WTC11 (cell line): ENCODE results near the gene PADI6. TPM values are rescaled to one million over a fixed set of nuclear protein-coding genes. Genes with fewer than 3 reads are reported as not detected.

Experiments
- ATAC-seq: fragments of 200-7000 bp; cut with Tn5 transposase; 2 replicates; pipeline ENCODE4 v1.10.0; 2021; ENCODE audit warnings: mild to moderate bottlenecking, moderate library complexity
- CTCF ChIA-PET: fragments of 300-600 bp; sonication (Branson Sonifier 250); formaldehyde crosslinking; loops from one replicate; lab custom pipeline; 2021; ENCODE audit warnings: antibody characterized with exemption; lab: Charles Lee
- POLR2A ChIA-PET: fragments of 350-600 bp; sonication (Branson Sonifier 250); formaldehyde crosslinking; loops from one replicate; lab custom pipeline; 2021; ENCODE audit warnings: antibody characterized with exemption; lab: Charles Lee
- DNase-seq: peaks from one replicate; pipeline ENCODE4 v3.0.0; 2021; ENCODE audit warnings: low spot score
- H3K27ac Mint-ChIP-seq: 2 replicates; pipeline ENCODE4 v1.8.0; 2021; ENCODE audit warnings: mixed read lengths
- H3K27me3 Mint-ChIP-seq: 2 replicates; pipeline ENCODE4 v1.8.0; 2021; ENCODE audit warnings: low read depth, mild to moderate bottlenecking, moderate library complexity, mixed read lengths
- H3K36me3 Mint-ChIP-seq: 2 replicates; pipeline ENCODE4 v1.8.0; 2021; ENCODE audit warnings: mixed read lengths
- H3K4me1 Mint-ChIP-seq: 2 replicates; pipeline ENCODE4 v1.8.0; 2022; ENCODE audit warnings: mixed read lengths
- H3K4me3 Mint-ChIP-seq: 2 replicates; pipeline ENCODE4 v1.8.0; 2021; ENCODE audit warnings: mild to moderate bottlenecking, moderate library complexity, mixed read lengths
- H3K9me3 Mint-ChIP-seq: 2 replicates; pipeline ENCODE4 v1.8.0; 2021; ENCODE audit warnings: mixed read lengths
- FOXJ3 ChIP-seq: sonication (generic); formaldehyde crosslinking; IDR thresholded peaks from 2 replicates; pipeline ENCODE4 v1.9.0; 2021; ENCODE audit warnings: missing genetic modification reagents, mild to moderate bottlenecking, borderline replicate concordance
- FOXK1 ChIP-seq: sonication (generic); formaldehyde crosslinking; IDR thresholded peaks from 2 replicates; pipeline ENCODE4 v1.8.0; 2022; ENCODE audit warnings: mild to moderate bottlenecking, moderate library complexity, missing genetic modification reagents
- FOXP1 ChIP-seq: sonication (generic); formaldehyde crosslinking; IDR thresholded peaks from 2 replicates; pipeline ENCODE4 v1.8.0; 2022; ENCODE audit warnings: missing genetic modification reagents, mild to moderate bottlenecking, moderate library complexity, borderline replicate concordance
- GABPB1 ChIP-seq: sonication (generic); formaldehyde crosslinking; IDR thresholded peaks from 2 replicates; pipeline ENCODE4 v1.8.1; 2023; ENCODE audit warnings: mild to moderate bottlenecking, missing genetic modification reagents
- KAT7 ChIP-seq: sonication (generic); formaldehyde crosslinking; IDR thresholded peaks from 2 replicates; pipeline ENCODE4 v1.8.1; 2023; ENCODE audit warnings: missing genetic modification reagents, mild to moderate bottlenecking, borderline replicate concordance
- MXD4 ChIP-seq: fragments of 250-450 bp; sonication (Bioruptor Pico); IDR thresholded peaks from 2 replicates; pipeline ENCODE4 v1.8.0; 2021; ENCODE audit warnings: mild to moderate bottlenecking, moderate library complexity, borderline replicate concordance
- TEAD4 ChIP-seq: sonication (generic); formaldehyde crosslinking; IDR thresholded peaks from 2 replicates; pipeline ENCODE4 v1.8.0; 2022; ENCODE audit warnings: mild to moderate bottlenecking, missing genetic modification reagents
- ZBTB21 ChIP-seq: sonication (generic); formaldehyde crosslinking; IDR thresholded peaks from 2 replicates; pipeline ENCODE4 v1.8.1; 2023; ENCODE audit warnings: mild to moderate bottlenecking, missing genetic modification reagents, borderline replicate concordance
- ZNF121 ChIP-seq: sonication (generic); formaldehyde crosslinking; IDR thresholded peaks from 2 replicates; pipeline ENCODE4 v1.8.0; 2023; ENCODE audit warnings: missing genetic modification reagents
- ZNF232 ChIP-seq: sonication (generic); formaldehyde crosslinking; IDR thresholded peaks from 2 replicates; pipeline ENCODE4 v1.8.0; 2022; ENCODE audit warnings: mild to moderate bottlenecking, missing genetic modification reagents
- ZNF396 ChIP-seq: fragments of 250-450 bp; sonication (Bioruptor Pico); IDR thresholded peaks from 2 replicates; pipeline ENCODE4 v1.8.0; 2021; ENCODE audit warnings: mild to moderate bottlenecking, moderate library complexity, borderline replicate concordance
- total RNA-seq: library from RNA; stranded (reverse); gene quantifications from 3 replicates; pipeline ENCODE4 v1.2.3, GENCODE V29; 2021
- TF ChIP-seq, protein P1 (sequence below): sonication (generic); formaldehyde crosslinking; IDR thresholded peaks from 2 replicates; pipeline ENCODE4 v1.8.1; 2023; ENCODE audit warnings: mild to moderate bottlenecking, missing genetic modification reagents, moderate library complexity
- TF ChIP-seq, protein P2 (sequence below): fragments of 250-450 bp; sonication (Bioruptor Pico); IDR thresholded peaks from 2 replicates; pipeline ENCODE4 v1.9.0; 2021; ENCODE audit warnings: mild to moderate bottlenecking, borderline replicate concordance
- TF ChIP-seq, protein P3 (sequence below): fragments of 250-450 bp; sonication (Bioruptor Pico); IDR thresholded peaks from 2 replicates; pipeline ENCODE4 v1.8.0; 2021; ENCODE audit warnings: mild to moderate bottlenecking
- TF ChIP-seq, protein P4 (sequence below): sonication (generic); formaldehyde crosslinking; IDR thresholded peaks from 2 replicates; pipeline ENCODE4 v1.8.1; 2023; ENCODE audit warnings: mild to moderate bottlenecking, missing genetic modification reagents

PADI6 gene
- total RNA-seq, 1 experiment from 2014 or later = not detected

DNA sequence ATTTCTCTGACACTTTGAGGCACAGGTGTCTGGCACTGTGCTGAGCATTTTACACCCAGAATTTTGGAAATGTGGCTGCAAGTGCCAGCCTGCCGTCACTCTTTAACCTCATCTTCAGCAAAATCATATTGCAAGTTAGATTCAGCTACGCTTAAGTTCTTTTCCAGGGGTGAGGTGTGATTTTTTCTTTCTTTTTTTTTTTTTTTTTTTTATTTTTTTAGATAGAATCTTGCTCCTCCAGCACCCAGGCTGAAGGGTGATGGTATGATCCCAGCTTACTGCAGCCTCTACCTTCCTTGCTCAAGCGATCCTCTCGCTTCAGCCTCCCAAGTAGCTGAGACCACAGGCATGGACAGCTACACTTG, 70.0 kb downstream of the PADI6 start:
- TF ChIP-seq, protein P1, sequence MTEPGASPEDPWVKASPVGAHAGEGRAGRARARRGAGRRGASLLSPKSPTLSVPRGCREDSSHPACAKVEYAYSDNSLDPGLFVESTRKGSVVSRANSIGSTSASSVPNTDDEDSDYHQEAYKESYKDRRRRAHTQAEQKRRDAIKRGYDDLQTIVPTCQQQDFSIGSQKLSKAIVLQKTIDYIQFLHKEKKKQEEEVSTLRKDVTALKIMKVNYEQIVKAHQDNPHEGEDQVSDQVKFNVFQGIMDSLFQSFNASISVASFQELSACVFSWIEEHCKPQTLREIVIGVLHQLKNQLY (CRISPR knock-in tag) = no peak
- no peak for TF ChIP-seq MXD4 (CRISPR knock-in tag)
- Mint-ChIP-seq H3K36me3 (peaks cover 7% of the 10 kb centered on the region), H3K27ac (peak overlapping the region; percentile 79; the same call in 1 of the 2 replicates), H3K4me3 (peak overlapping the region; percentile 77; the same call in 1 of the 2 replicates), H3K9me3 (no peaks in the 10 kb centered on the region), H3K4me1 (peaks cover 38% of the 10 kb centered on the region), H3K27me3 (peaks cover 10% of the 10 kb centered on the region)
- CTCF ChIA-PET = interaction anchor here (0.6 to 2.1 kb wide), 7 partner anchors 10 to 393 kb away, joined by 3 to 13 read pairs (median 4); no protein-coding TSS in a partner anchor
- ATAC-seq = no peak
- no peak for DNase-seq
- POLR2A ChIA-PET = interaction anchor here (0.6 to 1.0 kb wide), 3 partner anchors 26 to 41 kb away, joined by 3 to 5 read pairs (median 3); no protein-coding TSS in a partner anchor

DNA sequence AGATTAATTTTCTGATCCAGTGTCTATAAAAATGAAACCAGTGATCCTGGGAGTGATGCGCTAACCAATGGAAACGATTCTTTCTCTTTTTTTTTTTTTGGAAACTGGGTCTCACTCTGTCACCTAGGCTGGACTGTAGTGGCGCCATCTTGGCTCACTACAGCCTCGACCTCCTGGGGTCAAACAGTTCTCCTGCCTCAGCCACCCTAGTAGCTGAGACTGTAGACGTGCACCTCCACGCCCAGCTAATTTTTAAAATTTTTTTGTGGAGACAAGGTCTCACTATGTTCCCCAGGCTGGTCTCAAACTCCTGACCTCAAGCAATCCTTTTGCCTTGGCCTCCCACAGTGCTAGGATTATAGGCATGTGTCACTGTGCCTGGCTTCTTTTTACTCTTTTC, 70.8 kb downstream of the PADI6 start:
- H3K27me3 Mint-ChIP-seq = peaks cover 10% of the 10 kb centered on the region
- H3K4me1 Mint-ChIP-seq = peaks cover 36% of the 10 kb centered on the region
- ChIA-PET CTCF (interaction anchor here (1.3 to 2.1 kb wide), 4 partner anchors 9 to 164 kb away, joined by 3 to 13 read pairs (median 4); no protein-coding TSS in a partner anchor), POLR2A (interaction anchor here (1.0 kb wide), 1 partner anchor 26 kb away, joined by 3 read pairs; no protein-coding TSS in a partner anchor)
- H3K4me3 Mint-ChIP-seq = no peak overlapping the region
- TF ChIP-seq, protein P2, sequence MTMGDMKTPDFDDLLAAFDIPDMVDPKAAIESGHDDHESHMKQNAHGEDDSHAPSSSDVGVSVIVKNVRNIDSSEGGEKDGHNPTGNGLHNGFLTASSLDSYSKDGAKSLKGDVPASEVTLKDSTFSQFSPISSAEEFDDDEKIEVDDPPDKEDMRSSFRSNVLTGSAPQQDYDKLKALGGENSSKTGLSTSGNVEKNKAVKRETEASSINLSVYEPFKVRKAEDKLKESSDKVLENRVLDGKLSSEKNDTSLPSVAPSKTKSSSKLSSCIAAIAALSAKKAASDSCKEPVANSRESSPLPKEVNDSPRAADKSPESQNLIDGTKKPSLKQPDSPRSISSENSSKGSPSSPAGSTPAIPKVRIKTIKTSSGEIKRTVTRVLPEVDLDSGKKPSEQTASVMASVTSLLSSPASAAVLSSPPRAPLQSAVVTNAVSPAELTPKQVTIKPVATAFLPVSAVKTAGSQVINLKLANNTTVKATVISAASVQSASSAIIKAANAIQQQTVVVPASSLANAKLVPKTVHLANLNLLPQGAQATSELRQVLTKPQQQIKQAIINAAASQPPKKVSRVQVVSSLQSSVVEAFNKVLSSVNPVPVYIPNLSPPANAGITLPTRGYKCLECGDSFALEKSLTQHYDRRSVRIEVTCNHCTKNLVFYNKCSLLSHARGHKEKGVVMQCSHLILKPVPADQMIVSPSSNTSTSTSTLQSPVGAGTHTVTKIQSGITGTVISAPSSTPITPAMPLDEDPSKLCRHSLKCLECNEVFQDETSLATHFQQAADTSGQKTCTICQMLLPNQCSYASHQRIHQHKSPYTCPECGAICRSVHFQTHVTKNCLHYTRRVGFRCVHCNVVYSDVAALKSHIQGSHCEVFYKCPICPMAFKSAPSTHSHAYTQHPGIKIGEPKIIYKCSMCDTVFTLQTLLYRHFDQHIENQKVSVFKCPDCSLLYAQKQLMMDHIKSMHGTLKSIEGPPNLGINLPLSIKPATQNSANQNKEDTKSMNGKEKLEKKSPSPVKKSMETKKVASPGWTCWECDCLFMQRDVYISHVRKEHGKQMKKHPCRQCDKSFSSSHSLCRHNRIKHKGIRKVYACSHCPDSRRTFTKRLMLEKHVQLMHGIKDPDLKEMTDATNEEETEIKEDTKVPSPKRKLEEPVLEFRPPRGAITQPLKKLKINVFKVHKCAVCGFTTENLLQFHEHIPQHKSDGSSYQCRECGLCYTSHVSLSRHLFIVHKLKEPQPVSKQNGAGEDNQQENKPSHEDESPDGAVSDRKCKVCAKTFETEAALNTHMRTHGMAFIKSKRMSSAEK (CRISPR knock-in tag) = no peak
- TF ChIP-seq ZNF232 (CRISPR knock-in tag) (no peak), FOXK1 (CRISPR knock-in tag) (no peak), ZNF396 (no peak), ZNF121 (no peak), FOXP1 (no peak), FOXJ3 (CRISPR knock-in tag) (no peak), TEAD4 (CRISPR knock-in tag) (no peak), ZBTB21 (CRISPR knock-in tag) (no peak), KAT7 (no peak), GABPB1 (no peak)
- TF ChIP-seq, protein P3, sequence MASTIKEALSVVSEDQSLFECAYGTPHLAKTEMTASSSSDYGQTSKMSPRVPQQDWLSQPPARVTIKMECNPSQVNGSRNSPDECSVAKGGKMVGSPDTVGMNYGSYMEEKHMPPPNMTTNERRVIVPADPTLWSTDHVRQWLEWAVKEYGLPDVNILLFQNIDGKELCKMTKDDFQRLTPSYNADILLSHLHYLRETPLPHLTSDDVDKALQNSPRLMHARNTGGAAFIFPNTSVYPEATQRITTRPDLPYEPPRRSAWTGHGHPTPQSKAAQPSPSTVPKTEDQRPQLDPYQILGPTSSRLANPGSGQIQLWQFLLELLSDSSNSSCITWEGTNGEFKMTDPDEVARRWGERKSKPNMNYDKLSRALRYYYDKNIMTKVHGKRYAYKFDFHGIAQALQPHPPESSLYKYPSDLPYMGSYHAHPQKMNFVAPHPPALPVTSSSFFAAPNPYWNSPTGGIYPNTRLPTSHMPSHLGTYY = no peak
- TF ChIP-seq, protein P4, sequence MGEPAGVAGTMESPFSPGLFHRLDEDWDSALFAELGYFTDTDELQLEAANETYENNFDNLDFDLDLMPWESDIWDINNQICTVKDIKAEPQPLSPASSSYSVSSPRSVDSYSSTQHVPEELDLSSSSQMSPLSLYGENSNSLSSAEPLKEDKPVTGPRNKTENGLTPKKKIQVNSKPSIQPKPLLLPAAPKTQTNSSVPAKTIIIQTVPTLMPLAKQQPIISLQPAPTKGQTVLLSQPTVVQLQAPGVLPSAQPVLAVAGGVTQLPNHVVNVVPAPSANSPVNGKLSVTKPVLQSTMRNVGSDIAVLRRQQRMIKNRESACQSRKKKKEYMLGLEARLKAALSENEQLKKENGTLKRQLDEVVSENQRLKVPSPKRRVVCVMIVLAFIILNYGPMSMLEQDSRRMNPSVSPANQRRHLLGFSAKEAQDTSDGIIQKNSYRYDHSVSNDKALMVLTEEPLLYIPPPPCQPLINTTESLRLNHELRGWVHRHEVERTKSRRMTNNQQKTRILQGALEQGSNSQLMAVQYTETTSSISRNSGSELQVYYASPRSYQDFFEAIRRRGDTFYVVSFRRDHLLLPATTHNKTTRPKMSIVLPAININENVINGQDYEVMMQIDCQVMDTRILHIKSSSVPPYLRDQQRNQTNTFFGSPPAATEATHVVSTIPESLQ (CRISPR knock-in tag) = no peak
- ATAC-seq = no peak
- H3K27ac Mint-ChIP-seq = no peak overlapping the region
- H3K36me3 Mint-ChIP-seq = peaks cover 5% of the 10 kb centered on the region; the same call in 1 of the 2 replicates
- no peak for DNase-seq
- no peaks in the 10 kb centered on the region for H3K9me3 Mint-ChIP-seq
